IMR-90 (cell line): ENCODE results near the gene B4GALNT3.

Experiments used
- BHLHE40 ChIP-seq: fragments of 150-350 bp; IDR thresholded peaks from 2 replicates; pipeline ENCODE4 v1.6.1; 2016; ENCODE audit warnings: mild to moderate bottlenecking, low read depth, low read length
- CEBPB ChIP-seq: IDR thresholded peaks from 2 replicates; pipeline ENCODE4 v1.6.1; 2012; ENCODE audit warnings: low read depth, low read length, improper control_type of control experiment
- FOS ChIP-seq: fragments of 150-350 bp; IDR thresholded peaks from 2 replicates; pipeline ENCODE4 v1.6.1; 2016; ENCODE audit warnings: low read depth, low read length
- MAFK ChIP-seq: IDR thresholded peaks from 2 replicates; pipeline ENCODE4 v1.6.1; 2012; ENCODE audit warnings: low read depth, low read length, improper control_type of control experiment
- POLR2A ChIP-seq: IDR thresholded peaks from 2 replicates; pipeline ENCODE4 v1.6.1; 2012; ENCODE audit warnings: mild to moderate bottlenecking, low read depth, low read length
- RFX5 ChIP-seq: IDR thresholded peaks from 2 replicates; pipeline ENCODE4 v1.8.0; 2012; ENCODE audit warnings: low read depth, mild to moderate bottlenecking, low read length, moderate library complexity
- TF ChIP-seq, protein P1 (sequence below): conservative IDR thresholded peaks from 2 replicates; pipeline ENCODE4 v1.5.1; 2012; ENCODE audit warnings: mild to moderate bottlenecking, low read depth, low read length, improper control_type of control experiment

DNA sequence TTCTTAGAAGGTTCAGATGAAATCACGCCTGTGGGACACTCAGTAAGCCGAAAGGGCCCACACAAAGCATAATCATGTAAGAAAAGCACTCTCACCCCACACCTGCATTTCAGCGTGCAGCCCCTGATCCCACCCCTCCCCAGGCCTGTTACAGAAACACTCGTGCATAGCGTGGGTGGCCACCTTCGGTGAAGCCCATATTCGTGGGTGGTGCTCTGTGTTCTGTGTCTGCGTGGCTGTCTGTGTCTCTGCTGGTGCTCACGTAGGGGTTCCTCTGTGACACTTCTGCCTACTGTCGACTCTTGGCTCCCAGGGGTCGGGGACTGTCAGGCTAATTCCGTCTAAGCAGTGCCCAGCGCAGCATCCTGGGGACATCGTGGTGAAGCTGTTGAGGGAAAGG is 74.0 kb downstream of the B4GALNT3 start:
- no peak for TF ChIP-seq BHLHE40
- TF ChIP-seq, protein P1, sequence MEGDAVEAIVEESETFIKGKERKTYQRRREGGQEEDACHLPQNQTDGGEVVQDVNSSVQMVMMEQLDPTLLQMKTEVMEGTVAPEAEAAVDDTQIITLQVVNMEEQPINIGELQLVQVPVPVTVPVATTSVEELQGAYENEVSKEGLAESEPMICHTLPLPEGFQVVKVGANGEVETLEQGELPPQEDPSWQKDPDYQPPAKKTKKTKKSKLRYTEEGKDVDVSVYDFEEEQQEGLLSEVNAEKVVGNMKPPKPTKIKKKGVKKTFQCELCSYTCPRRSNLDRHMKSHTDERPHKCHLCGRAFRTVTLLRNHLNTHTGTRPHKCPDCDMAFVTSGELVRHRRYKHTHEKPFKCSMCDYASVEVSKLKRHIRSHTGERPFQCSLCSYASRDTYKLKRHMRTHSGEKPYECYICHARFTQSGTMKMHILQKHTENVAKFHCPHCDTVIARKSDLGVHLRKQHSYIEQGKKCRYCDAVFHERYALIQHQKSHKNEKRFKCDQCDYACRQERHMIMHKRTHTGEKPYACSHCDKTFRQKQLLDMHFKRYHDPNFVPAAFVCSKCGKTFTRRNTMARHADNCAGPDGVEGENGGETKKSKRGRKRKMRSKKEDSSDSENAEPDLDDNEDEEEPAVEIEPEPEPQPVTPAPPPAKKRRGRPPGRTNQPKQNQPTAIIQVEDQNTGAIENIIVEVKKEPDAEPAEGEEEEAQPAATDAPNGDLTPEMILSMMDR, result no peak
- TF ChIP-seq POLR2A, result no peak
- no peak for TF ChIP-seq CEBPB
- no peak for TF ChIP-seq MAFK
- TF ChIP-seq RFX5, result no peak
- no peak for TF ChIP-seq FOS
